Stomach (tissue), 9 donors: ENCODE measurements around the gene ANXA2. TPM values are rescaled to one million over a fixed set of nuclear protein-coding genes. Genes with fewer than 3 reads are reported as not detected.
"Not testable (repeated sequence)": the region's sequence is repeated elsewhere in the genome, so short reads cannot be mapped to it uniquely, and the experiment has no call there.

Source experiments
- DNase-seq, 2 donors: peaks; one replicate each; pipeline versions ENCODE4 v3.0.0 to v3.0.0-alpha.2; 2013 to 2019
- H3K27ac ChIP-seq, 5 donors: fragments of 200-600 bp in 4 of 5; sonication (generic) in 4 of 5; one replicate each; pipeline ENCODE4 v1.5.1; 2013 to 2019; ENCODE audit warnings: mild to moderate bottlenecking in 1 of 5, moderate library complexity in 1 of 5
- H3K27me3 ChIP-seq, 3 donors: fragments of 200-600 bp; sonication (generic); one replicate each; pipeline ENCODE4 v1.5.1; 2017 to 2019; ENCODE audit warnings: mixed run types in 1 of 3
- H3K36me3 ChIP-seq, 4 donors: fragments of 200-600 bp; sonication (generic); 1 replicate in 3 of 4; 2 replicates in 1 of 4; pipeline ENCODE4 v1.5.1; 2016 to 2019
- H3K4me1 ChIP-seq, 4 donors: fragments of 200-600 bp; sonication (generic); one replicate each; pipeline ENCODE4 v1.5.1; 2016 to 2019
- H3K4me3 ChIP-seq, 4 donors: fragments of 200-600 bp; sonication (generic) in 3 of 4; one replicate each; pipeline ENCODE4 v1.5.1; 2016 to 2019; ENCODE audit warnings: mild to moderate bottlenecking in 1 of 4
- H3K9me3 ChIP-seq, 4 donors: fragments of 200-600 bp; sonication (generic); one replicate each; pipeline ENCODE4 v1.5.1; 2016 to 2019
- CTCF ChIP-seq, 7 experiments: fragments of 450-650 bp in 4 of 7; fragments of 200-600 bp in 3 of 7; sonication (generic) in 3 of 7; IDR thresholded peaks; one replicate each; pipeline ENCODE4 v1.5.1; 2016 to 2019; ENCODE audit warnings: antibody characterized with exemption in 7 of 7, control low read depth in 2 of 7, mild to moderate bottlenecking in 1 of 7
- EP300 ChIP-seq: sonication (generic); formaldehyde crosslinking; IDR thresholded peaks from one replicate; pipeline ENCODE4 v1.6.1; 2017; ENCODE audit warnings: antibody characterized with exemption
- POLR2A ChIP-seq, 4 donors: fragments of 450-650 bp; IDR thresholded peaks; one replicate each; pipeline ENCODE4 v1.6.1; 2016; ENCODE audit warnings: antibody characterized with exemption in 4 of 4, control low read depth in 2 of 4, mild to moderate bottlenecking in 1 of 4, moderate library complexity in 1 of 4
- POLR2AphosphoS5 ChIP-seq, 3 donors: sonication (generic); formaldehyde crosslinking; IDR thresholded peaks; one replicate each; pipeline ENCODE4 v1.6.1; 2016; ENCODE audit warnings: antibody characterized with exemption in 3 of 3
- WGBS, 5 donors: extraction: QIAGEN DNeasy Blood & Tissue Kit in 3 of 5; methylation state at CpG; one replicate each; pipeline versions ENCODE4 v1.1.5 to v1.1.7; 2013 to 2018; 5-methylcytosine and 5-hydroxymethylcytosine counted together
- intact Hi-C: fragments of 100-400 bp; cut with DNase I; formaldehyde crosslinking; loops from one replicate; pipeline ENCODE4 v1.15.1; 2023; ENCODE audit warnings: low total_unique reads
- polyA plus RNA-seq, 3 donors: library from polyadenylated mRNA; stranded (reverse); fragments of 200-250 nt; gene quantifications; one replicate each; pipeline ENCODE4 v1.2.3, GENCODE V29; 2013
- total RNA-seq, 5 donors: library from RNA; depleted of rRNA; stranded (reverse); fragments of >200 nt; gene quantifications; one replicate each; pipeline versions ENCODE4 v1.1.0 to v1.2.3, GENCODE V29; 2014 to 2016
- donor health status: healthy with polysubstance abuse.
- donor health status: Bipolar disorder and iron deficiency.
- donor health status: healthy.

Gene ANXA2
- total and polyA plus RNA-seq, 8 donors: 292 to 1,332 (median 538) TPM

DNA sequence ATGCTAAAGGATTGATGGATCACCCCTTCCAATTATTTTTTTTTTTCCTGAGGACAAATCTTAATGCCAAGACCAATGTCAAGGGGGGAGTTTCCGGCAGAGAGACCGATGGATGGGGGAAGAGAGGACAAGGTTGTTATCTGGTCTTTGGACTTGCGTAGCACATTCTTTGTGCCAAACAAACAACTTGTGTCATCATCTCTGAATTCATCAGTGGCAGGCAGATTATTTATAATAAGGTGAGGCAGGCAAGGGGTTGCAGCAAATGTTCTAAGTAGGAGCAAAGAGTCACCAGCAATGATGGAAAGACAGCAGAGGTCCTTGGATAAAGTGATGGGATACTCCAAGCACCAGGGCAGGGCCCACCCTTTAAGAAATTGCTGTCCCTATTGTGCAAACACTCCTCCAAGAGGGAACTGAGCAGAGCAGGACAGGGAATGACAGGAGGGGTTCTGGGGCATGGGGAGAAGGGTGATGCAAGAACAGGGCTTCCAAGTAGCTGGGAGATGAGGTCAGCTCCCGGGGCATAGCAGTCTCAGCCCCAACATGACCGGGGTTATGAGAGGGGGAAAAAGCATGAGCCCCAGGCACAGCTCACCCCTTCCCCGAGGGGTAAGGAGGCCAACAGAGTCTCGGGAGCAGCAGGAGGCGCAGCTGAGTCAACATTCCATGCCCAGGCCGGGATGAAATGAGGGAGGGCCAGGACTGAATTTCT, 57.4 kb downstream of the ANXA2 start:
- Histone ChIP-seq H3K27me3 (no peaks in the 10 kb centered on the region), H3K36me3 (peaks cover 0 to 9% (median 6%) of the 10 kb centered on the region in 4 donors), H3K4me1 (no peaks in the 10 kb centered on the region), H3K9me3 (no peaks in the 10 kb centered on the region), H3K4me3 (no peak overlapping the region), H3K27ac (no peak overlapping the region)
- no peak for DNase-seq
- WGBS, 5 donors: 74 to 84% (median 79%) methylated on average over 9 of the region's 9 CpGs
- TF ChIP-seq CTCF (IDR thresholded peaks at IDR 0.05) (no peak), EP300 (no peak), POLR2AphosphoS5 (IDR thresholded peaks at IDR 0.05) (no peak), POLR2A (IDR thresholded peaks at IDR 0.05) (no peak)
- intact Hi-C loops: no loop called here

DNA sequence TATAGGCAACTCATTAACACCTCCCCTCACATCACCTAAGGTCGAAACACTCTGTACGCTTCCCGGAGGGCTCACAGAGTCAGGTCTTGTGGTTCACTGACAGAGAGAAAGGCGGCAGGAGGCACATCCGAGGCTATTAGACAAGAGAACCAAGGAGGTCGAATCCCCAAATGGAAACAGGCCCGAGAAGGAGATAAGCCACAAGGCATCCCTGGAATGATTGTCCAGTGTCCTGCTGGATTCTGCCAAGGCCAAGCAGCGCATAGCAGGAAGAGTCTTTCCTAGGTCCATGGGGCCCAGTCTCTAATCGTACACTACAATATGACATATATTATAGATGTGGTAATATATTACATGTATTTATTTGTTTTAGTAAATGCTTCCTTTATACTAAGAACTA, 58.5 kb downstream of the ANXA2 start:
- H3K27me3 ChIP-seq: no peaks in the 10 kb centered on the region
- H3K36me3 ChIP-seq: no peaks in the 10 kb centered on the region
- H3K4me1 ChIP-seq: no peaks in the 10 kb centered on the region
- TF ChIP-seq POLR2A (IDR thresholded peaks at IDR 0.05): no peak
- 76 to 95% (median 83%) methylated on average over 4 to 9 of the region's 9 CpGs for WGBS, 5 donors
- H3K4me3 ChIP-seq: no peak overlapping the region
- no peak overlapping the region for H3K27ac ChIP-seq
- no peak for DNase-seq
- intact Hi-C loops: no loop called here
- no peaks in the 10 kb centered on the region for H3K9me3 ChIP-seq

DNA sequence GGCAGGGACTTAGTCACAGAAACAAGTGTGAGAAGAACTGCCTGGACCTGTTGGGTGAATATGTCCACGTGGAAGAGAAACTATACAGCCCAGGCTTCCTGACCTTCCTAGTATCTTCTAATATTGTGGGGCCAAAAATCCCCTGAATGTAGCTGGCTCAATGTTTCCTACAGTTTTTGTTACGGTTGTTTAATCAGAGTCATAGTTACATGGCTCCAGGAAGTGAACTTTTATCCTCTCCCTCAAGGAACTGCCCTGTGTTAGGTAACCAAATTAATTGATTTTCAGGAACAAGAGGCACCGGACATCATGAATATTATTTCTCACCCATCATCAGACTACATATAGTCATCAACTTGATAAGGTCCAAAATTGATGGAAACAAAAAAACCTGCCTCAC, 59.0 kb downstream of the ANXA2 start:
- no peaks in the 10 kb centered on the region for H3K4me1 ChIP-seq
- intact Hi-C loops: no loop called here
- no peak for DNase-seq
- H3K27me3 ChIP-seq: no peaks in the 10 kb centered on the region
- TF ChIP-seq EP300: no peak
- TF ChIP-seq POLR2A (IDR thresholded peaks at IDR 0.05): no peak
- TF ChIP-seq POLR2AphosphoS5 (IDR thresholded peaks at IDR 0.05): no peak
- no peak for TF ChIP-seq CTCF (IDR thresholded peaks at IDR 0.05)
- H3K4me3 ChIP-seq: no peak overlapping the region
- H3K27ac ChIP-seq: no peak overlapping the region
- WGBS, 5 donors: 50 to 70% (median 53%) methylated on average over 3 of the region's 3 CpGs
- H3K9me3 ChIP-seq: no peaks in the 10 kb centered on the region
- H3K36me3 ChIP-seq: no peaks in the 10 kb centered on the region

GRCh38 chr15:60337076-60337475, 60.7 kb downstream of the ANXA2 start:
- H3K27me3 ChIP-seq: no peaks in the 10 kb centered on the region
- H3K9me3 ChIP-seq: no peaks in the 10 kb centered on the region
- TF ChIP-seq POLR2AphosphoS5 (IDR thresholded peaks at IDR 0.05): no peak
- TF ChIP-seq POLR2A (IDR thresholded peaks at IDR 0.05): no peak
- no peak for TF ChIP-seq EP300
- no peak for TF ChIP-seq CTCF (IDR thresholded peaks at IDR 0.05)
- H3K4me3 ChIP-seq: no peak overlapping the region
- no peaks in the 10 kb centered on the region for H3K36me3 ChIP-seq
- no peak overlapping the region for H3K27ac ChIP-seq
- 81 to 85% (median 81%) methylated on average over 4 of the region's 4 CpGs for WGBS, 5 donors
- intact Hi-C loops: no loop called here
- no peaks in the 10 kb centered on the region for H3K4me1 ChIP-seq
- no peak for DNase-seq

DNA sequence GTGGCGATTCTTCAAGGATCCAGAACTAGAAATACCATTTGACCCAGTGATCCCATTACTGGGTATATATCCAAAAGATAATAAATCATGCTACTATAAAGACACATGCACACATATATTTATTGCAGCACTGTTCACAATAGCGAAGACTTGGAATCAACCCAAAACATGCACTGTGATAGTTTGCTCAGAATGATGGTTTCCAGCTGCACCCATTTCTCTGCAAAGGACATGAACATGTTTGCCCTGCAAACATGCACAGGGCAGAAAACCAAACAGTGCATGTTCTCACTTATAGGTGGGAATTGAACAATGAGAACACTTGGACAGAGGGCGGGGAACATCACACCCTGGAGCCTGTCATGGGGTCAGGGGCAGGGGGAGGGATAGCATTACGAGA, 62.5 kb downstream of the ANXA2 start:
- H3K36me3 ChIP-seq, DNase-seq, H3K9me3 ChIP-seq, intact Hi-C loops, H3K27ac ChIP-seq, H3K27me3 ChIP-seq, H3K4me3 ChIP-seq, H3K4me1 ChIP-seq: not testable (repeated sequence)
- 58 to 71% (median 62%) methylated on average over 4 of the region's 4 CpGs for WGBS, 5 donors
